Measurements from ENCODE around the gene POLR3E.

POLR3E gene

DNA sequence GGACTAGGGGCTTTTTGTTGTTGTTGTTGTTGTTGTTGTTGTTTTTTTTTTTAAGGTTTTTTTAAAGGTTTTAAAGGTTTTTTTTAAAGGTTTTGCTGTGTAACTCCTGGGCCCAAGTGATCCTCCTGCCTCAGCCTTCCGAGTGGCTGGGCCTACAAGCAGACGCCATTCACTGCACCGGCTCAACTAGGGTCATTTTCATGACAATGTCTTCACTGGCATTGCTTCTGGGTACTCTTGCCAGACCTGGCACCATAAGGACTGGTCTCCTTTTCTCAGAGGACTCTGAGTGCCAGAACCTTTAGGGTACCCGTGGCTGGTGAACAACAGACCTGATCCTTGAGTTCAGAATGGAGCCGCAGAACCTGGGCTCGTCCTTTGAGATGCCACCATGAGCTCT is 20.4 kb downstream of the POLR3E start:
- DNase-seq: no peak

DNA sequence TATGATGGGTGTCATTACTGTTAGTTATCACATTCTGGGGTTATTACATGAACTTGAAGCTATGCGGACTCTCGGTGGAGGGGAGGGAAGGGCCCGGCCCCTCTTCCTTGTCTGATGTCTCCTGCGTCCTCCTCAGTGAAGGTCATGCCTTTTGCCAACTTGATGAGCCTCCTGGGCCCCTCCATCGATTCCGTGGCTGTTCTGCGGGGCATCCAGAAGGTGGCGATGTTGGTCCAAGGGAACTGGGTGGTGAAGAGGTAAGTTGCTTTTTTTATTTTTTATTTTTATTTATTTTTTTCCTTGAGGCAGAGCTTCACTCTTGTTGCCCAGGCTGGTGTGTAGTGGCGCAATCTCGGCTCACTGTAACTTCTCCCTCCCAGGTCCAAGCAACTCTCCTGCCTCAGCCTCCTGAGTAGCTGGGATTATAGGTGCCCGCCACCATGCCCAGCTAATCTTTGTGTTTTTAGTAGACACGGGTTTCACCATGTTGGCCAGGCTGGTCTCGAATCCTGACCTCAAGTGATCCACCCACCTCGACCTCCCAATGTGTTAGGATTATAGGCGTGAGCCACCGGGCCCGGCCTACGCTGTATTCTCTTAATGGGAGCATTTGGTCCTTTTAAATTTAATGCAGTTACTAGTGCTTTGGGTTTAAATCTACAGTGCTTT is 21.6 kb downstream of the POLR3E start:
- DNase-seq: peak; percentile 17

DNA sequence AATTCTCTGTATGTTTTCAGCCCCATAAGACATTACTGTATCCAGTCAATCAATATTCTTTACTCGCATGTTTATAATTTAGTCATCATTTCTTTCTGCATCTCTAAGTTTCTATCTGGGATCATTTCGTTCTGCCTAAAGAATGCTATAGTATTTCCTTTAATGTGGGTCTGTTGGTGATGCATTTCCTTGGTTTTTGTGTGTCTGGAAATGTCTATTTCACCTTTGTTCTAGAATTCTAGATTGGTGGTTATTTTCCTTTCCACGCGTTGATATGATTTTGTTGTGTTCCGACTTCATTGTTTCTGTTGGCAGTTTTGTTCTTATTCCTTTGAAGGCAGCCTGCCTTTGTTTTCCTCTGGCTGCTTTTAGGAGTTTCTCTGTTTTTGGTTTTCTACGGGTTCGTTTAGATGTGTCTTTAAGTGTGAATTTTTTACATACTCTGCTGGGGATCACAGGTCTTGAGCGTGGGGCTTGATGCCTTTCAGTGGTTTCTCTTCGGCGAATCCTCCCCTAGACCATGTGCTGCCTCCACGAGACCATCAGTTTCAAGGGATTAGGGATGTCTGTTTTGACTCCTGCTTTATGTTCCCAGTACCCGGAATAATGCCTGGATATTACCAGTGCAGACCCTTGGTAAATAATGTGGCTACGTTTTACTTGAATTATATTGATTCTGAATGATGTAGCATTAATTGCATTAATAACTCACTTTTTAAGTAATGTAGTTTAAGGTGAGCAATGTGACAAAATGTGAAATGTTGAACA is 23.5 kb downstream of the POLR3E start:
- no peak for DNase-seq

DNA sequence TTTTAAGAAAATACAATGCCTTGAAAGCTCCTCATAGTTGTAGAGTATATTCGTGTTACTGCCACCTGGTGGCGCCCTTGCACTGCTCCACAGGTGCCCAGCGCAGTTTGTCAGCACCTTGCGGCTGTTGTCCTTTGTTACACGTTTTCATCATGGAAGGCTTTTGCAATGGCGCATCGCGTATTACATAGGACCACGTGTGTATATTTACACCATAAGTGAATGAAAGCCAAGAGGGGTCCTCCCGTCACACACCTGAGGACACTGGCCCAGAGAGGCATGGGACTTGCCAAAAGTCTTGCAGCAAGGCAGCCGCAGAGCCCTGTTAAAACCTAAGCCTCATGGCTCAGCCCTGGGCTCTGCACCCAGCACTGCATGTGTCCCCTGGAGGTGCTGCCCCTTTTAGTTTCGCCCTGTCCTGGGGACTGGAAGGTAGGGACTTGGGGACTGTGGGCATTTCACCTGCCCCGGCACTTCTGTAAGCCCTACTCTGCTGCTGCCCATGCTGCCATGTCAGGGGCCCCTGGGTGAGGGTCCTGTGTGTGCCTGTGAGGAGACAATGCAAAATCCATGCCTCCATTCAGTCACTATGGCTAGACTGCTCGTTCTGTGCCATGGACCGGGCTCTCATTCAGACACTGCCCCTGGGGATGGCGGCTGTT is 24.3 kb downstream of the POLR3E start:
- peak; percentile 65 for DNase-seq

DNA sequence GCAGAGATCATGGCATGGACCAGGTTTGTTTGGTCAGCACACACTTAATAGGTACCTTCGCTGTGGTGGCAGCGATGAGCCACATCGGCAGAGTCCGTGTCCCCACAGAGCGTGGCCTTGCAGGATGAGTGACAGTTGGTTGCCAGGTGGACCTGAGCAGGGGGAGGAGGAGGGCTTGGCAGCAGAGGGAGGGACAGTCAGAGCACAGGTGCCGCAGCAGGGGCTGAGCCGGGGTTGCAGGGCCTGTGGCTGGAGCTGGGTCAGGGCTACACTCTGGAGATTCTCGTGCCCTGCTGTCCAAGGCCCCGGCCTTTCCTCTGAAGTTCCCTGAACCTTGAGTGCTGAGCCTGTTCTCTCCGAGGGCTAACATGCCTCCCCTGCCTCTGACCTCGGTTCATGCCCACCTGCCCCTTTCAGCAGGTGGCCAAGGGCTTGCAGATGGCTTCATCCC is 24.8 kb downstream of the POLR3E start:
- DNase-seq: no peak

DNA sequence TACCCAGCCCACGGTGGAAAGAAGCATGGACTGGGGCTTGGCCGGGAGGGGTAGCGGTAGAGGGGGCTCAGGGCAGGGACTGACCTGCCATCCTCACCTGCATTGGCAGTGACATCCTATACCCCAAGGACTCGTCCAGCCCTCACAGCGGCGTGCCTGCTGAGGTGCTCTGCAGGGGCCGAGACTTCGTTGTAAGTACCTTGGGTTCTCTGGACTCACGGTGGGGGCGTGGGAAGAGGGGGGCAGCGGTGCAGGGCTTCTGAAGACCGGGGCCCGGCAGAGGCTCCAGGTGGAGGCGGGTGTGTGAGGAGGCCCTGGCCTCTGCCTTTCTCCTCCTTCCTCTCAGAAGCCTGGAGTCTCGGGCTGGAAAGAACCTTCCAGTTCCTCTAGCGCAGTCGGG is 25.5 kb downstream of the POLR3E start:
- DNase-seq: no peak

DNA sequence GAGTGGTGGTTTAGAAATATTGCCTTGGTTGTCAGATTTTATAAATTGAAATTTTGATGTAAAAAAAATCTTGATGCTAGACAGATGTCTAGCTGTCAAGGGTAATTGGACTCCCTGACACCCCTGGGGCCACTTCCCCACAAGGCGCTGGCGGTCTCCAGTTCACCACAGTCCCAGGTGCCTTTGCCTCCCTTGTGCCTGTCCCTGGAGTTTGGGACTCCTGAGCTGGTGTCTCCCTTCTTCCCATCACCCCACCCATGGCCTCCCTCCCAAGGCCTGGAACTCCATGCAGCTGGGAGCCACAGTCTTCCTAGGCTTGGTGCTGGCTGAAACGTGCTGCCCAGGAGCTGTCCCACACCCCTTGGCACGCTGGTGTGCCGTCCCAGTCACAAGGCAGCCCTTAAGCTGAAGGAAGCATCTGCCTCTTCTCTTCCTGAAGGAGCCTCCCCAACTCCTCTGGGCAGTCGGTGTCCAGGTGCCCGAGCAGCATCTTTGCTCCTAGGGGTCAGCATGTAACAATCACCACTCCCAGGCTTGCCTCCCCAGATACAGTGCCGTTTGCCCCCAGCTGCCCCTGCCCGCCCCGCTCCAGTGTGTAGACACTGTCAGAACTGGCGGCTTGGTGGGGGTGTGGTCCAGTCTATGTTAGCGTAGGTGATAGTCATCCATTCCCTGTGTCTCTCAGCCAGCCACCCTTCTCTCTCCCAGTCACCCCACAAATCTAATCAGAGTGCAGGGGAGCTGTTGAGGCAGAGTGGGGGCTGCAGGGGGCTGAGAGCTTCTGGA is 26.2 kb downstream of the POLR3E start:
- no peak for DNase-seq

DNA sequence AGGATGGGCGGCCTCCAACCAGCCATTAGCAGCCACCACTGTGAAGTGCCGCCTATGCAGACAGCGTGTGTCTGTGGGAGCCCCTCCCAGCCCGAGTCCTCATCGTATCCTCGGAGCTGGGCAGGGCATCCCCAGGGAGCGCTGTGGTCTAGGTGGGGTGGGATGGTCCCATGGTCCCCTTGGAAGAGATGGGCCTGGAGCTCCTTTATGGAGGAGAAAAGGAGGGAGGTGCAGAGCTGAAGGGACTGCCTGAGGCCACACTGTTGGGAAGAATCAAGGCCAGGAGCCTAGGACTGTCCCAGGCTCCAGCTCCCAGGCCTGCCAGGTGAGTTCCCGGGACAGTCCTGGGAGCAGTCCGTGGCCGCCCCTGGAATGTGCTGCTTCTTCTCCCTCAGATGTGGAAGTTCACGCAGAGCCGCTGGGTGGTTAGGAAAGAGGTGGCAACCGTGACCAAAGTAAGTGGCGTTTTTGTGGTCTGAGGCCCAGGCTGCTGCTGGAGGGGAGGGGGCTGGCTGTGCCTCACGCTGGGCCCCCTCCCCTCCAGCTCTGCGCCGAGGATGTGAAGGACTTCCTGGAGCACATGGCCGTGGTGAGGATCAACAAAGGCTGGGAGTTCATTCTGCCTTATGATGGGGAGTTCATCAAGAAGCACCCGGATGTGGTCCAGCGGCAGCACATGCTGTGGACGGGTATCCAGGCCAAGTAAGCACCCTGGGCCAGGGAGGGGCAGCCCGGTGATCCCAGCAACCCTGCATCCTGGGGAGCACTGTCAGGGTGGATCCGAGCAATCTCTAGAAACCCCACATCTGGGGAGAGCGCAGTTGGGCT is 27.0 kb downstream of the POLR3E start:
- no peak for DNase-seq

DNA sequence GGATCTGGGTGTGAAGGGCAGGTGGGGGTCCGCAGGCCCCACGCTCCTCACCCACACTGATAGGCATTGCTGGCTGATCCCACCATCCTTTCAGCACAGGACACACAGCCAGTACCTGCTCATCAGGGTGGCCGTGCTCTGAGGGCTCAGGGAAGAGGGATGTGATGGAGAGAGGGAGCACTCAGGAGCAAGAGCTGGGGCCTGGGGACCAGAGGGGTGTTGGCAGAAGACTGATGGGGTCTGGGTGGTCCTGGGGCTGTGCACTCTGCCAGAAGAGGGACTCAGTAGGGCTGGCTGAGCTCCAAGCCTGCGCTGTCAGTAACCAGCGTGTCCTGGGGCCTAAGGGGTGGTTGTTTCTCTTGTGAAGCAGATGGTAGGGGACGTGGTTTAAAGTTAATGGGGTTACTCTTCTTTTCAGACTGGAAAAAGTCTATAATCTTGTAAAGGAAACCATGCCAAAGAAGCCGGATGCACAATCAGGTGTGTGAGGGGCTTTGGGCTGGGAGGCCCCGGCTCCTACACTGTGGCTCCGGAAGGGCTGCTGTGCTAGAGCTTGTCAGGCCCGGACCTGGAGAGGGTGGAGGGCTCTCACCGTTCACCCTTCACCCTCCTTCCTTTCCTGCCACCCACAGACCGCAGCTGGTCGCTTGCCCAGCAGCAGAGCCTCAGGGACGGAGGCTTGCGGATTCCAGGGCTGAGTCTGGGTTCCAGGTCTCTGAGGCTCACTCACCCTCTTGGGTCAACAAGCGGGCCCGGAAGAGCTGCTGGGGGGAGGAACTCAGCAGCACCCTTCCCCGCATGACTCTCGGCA is 27.8 kb downstream of the POLR3E start:
- DNase-seq: no peak

DNA sequence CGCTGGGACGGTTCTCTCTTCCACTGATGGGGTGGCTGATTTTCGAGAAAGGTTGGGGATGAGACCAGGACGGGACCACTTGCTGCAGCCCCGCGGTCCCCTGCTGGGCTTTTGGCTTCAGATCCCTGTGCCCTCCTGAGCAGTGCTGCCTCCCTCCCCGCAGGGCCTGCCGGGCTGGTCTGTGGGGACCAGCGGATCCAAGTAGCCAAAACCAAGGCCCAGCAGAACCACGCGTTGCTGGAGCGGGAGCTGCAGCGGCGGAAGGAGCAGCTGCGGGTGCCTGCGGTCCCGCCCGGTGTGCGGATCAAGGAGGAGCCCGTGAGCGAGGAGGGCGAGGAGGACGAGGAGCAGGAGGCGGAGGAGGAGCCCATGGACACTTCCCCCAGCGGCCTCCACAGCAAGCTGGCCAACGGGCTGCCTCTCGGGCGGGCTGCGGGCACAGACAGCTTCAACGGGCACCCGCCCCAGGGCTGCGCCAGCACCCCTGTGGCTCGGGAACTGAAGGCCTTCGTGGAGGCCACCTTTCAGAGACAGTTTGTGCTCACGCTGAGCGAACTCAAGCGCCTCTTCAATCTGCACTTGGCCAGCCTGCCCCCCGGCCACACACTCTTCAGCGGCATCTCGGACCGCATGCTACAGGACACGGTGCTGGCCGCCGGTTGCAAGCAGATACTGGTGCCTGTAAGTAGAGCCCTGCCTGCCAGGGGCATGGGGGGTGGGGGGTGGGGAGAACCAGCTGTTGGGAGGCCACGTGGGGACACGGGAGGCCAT is 28.6 kb downstream of the POLR3E start:
- no peak for DNase-seq

DNA sequence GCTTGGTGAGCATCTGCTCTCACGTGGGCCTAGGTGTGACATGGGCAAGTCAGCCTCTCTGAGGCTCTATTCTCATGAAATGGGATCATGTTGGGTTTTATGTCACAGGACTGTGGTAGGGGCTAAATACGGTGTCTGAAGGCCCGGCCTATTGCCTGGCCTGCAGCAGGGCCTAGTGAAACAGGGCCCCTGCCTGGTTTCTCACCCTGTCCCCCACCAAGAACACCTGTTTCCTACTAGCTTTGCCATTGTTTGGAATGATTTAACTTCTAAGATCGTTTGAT is 29.1 kb downstream of the POLR3E start:
- DNase-seq: no peak

DNA sequence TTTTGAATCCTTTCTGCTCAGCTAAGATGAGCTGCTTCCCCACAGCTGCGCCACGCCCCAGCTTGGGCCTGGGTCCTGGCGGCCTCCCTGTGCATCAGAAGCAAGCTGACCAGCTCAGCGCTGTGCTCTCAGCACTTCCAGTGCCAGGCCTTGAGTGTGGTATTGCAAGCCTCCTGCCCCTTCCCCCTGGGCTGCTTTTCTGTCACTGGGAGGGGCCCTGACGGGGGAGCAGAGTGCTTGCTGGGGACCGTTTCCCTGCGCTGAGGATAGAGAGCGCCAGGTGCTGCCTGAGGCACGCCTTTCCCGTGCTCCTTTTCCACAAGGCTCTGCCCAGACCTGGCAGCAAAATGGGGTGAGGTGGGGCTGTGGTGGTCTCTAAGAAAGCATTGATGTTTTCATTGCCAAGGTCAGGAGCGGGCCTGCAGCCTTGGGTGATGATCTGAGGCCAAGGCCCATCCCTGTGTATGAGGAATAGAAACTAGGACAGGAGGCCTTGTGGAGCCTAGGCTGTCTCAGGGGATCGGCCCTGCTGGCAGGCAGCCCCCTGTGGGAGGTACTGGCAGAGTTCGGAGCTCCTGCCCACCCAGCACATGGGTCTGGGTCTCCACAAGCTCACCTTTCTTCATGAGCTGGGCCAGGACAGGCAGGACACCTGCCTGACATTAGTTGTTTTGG is 29.7 kb downstream of the POLR3E start:
- DNase-seq: no peak

DNA sequence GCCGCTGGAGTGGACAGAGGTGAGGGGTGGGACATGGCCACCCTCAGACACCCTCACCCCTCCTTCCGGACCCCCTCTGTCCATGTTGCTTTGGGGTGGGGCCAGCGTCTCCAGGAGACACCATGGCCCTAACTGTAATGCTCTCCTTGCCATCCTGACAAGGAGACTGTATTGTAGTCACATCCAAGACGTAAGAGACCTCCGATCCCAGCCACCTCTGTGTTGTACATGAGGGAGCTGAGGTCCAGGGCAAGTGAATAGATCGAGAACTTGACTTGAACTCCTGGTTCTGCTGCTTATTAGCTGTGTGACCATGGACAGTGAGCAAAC is 30.2 kb downstream of the POLR3E start:
- no peak for DNase-seq

DNA sequence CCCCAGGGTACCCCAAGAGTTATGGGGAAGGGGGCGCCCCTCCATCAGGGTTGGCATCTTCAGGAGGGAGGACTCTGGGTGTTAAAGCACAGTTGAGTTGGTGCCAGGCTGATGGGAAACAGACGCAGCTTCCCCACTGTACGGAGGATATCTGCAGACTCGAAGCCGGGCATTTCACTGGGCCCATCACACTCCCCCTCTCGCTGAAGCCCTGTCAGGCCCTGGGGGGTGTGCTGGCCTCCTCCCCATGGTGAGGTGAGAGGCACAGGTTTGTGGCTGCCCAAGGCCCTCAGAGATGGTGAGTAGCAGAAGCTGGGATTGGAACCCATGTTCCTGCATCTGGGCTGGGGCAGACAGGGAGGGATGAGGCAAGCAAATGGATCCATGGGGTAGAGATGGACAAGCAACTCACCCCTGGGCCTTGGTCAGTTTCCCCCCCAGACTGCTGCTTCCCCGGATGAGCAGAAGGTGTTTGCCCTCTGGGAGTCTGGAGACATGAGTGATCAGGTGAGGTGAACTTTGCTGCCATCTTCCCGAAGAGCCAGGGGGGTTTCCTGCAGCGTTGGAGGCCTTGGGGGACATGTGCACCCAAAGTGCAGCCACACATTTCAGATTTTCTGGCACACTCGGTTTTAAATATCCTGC is 31.0 kb downstream of the POLR3E start:
- DNase-seq: no peak

DNA sequence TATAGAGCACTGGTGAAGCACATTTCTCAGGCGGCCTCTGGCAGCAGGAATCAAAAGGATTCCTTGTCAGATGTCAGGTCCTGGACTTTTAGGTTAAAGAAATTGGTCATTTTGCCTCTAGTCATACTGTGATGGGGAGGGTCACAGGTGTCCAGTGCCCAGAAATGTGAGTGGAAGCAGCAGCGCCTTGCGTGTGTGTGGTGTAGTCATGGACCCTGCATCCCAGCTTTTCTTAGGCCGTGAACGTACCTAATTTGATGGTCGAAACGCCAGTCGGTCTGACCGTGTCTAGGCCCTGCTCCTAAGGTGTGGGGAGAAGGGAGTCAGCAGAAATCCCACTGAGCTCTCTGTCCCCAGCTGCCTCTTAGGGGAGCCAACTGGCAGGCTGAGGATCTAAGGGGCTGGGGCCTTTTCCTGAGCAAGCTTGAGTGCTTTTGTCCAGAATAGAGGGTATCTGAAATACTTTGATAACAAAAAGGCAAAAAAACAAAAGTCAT is 32.0 kb downstream of the POLR3E start:
- no peak for DNase-seq

DNA sequence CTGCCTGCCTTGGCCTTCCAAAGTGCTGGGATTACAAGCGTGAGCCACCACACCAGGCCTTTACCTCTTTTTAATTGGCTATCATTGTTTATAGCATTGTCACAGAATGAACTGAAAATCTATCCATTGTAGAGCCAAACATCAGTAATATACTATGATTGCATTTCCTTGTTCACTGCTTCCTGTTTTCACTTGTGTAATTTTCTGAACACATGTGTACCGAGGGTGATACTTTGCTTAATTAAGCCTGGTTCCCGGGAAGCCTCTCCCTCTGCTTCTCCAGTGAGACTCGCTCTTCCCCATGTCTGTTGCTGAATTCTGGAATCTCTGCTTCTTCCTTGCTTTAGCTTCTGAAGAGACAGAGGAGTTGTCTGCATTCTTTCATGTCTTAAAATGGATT is 33.1 kb downstream of the POLR3E start:
- DNase-seq: no peak

DNA sequence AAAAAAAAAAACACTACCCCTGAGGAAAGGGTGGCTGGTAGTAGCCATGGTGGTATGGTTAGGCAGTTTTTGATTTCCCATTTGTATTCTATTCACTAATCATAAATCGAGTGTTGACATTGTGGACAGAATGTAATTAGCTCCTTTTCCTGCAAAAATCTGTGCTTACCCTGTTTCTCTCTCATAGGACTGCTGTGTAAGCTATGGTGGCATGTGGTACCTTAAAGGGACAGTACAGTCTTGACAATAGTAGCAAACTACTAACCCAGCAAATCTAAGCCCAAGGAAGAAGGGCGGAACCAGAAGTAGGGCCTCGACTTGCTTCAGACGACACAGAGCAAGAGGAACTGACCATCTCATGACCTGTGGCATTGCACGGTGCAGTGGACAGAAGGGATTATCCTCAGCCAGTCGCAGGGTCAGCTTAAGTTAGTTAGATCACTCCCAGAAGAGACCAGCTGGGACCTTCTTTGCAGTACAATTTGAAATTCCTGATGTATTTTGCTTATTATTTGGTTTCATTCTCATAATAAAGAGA is 36.3 kb downstream of the POLR3E start:
- no peak for DNase-seq

DNA sequence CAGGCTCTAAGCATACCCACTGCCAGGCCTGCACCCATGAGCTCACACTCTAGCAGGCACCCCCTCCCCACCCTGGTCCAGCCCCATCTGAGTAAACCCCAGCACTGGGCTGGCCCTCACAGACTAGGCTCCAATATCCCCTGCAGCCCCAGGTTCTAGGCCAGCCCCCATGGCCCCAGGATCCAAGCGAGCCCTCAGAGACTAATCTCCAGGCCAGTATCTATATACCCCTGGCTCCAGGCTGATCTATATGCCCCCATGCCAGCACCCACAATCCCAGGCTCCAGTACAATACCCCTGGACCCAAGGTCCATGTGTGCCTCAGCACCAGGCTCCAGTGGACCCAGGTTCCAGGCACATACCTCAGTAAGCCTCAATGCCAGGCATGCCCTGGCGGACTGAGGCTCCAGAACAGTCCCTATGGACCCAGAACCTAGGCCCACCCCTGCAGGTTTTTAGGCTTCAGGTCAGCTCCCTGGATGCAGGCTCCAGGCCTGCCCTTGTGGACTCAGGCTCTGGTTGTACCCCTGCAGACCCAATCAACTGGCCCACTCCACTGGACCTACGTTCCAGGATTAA is 38.5 kb downstream of the POLR3E start:
- DNase-seq: no peak

DNA sequence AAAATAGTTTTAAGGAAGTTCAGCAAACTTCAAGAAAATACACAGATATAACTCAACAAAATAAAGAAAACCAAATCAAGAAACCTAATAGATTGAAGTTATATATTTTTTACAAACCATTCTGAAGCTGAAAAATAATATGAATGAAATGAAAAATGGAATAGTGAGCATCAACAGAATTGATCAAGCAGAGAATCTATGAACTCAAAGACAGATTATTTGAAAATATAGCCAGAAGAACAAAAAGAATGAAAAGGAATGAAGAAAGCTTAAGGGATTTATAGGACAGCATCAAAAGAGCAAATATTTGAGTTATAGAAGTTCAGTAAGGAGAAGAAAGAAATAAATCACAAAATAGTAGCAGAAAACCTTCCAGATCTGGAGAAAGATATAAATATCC is 39.4 kb downstream of the POLR3E start:
- no peak for DNase-seq

Data from fibroblast of skin of right biceps (primary cell).